ENCODE data around the gene SEMA6A. TPM values are rescaled to one million over a fixed set of nuclear protein-coding genes. Genes with fewer than 3 reads are reported as not detected.

The SEMA6A gene
- total RNA-seq, 2 donors from 2014 or later, result 3.9 to 4.4 TPM

DNA sequence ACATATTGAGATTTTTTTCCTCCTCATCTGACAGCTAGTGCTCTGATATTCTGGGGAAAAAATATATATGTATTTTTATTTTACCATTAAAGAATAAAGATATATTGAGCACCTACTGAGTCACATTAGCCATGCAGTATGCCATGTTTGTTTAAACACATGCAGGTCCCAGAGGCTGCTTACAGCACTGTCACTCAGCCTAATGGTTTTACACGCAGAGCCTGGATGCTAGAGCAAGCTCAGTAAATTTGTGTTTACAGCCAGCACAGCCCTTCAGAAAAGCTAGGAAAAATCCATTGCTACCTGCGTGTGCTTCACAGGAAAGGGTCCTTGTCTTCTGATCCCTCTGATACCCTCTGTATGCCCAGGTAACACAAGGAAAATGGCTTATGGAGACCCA lies 146.2 kb downstream of the SEMA6A start:
- TF ChIP-seq, protein P1, sequence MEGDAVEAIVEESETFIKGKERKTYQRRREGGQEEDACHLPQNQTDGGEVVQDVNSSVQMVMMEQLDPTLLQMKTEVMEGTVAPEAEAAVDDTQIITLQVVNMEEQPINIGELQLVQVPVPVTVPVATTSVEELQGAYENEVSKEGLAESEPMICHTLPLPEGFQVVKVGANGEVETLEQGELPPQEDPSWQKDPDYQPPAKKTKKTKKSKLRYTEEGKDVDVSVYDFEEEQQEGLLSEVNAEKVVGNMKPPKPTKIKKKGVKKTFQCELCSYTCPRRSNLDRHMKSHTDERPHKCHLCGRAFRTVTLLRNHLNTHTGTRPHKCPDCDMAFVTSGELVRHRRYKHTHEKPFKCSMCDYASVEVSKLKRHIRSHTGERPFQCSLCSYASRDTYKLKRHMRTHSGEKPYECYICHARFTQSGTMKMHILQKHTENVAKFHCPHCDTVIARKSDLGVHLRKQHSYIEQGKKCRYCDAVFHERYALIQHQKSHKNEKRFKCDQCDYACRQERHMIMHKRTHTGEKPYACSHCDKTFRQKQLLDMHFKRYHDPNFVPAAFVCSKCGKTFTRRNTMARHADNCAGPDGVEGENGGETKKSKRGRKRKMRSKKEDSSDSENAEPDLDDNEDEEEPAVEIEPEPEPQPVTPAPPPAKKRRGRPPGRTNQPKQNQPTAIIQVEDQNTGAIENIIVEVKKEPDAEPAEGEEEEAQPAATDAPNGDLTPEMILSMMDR (IDR thresholded peaks at IDR 0.05), result no peak
- no peaks in the 10 kb centered on the region for H3K9me3 ChIP-seq
- no peak overlapping the region for H3K4me3 ChIP-seq
- no peaks in the 10 kb centered on the region for H3K36me3 ChIP-seq
- H3K4me1 ChIP-seq, result no peaks in the 10 kb centered on the region
- H3K27ac ChIP-seq, result no peak overlapping the region
- H3K27me3 ChIP-seq, result no peaks in the 10 kb centered on the region
- DNase-seq (ENCODE audit: low spot score), result no peak

DNA sequence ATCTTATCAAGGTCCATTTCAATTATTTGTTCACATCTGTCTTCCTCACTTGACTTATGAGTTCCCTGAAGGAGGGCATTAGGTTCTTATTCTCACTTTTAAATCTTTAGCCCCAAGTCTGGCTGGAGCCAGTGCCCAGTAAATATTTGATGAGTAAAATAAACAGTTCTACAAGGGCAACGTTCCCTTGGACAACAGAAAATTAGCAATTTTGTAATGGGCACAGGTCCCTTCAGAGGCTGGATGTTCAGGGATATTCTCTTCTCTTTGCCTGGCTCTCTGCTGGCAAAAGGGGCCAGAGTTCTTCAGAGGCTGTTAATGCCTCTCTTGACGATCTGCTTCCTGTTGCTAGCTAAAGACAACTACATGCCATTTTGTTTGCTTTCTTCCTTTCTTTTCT lies 149.7 kb downstream of the SEMA6A start:
- no peaks in the 10 kb centered on the region for H3K36me3 ChIP-seq
- H3K27me3 ChIP-seq, result no peaks in the 10 kb centered on the region
- no peak overlapping the region for H3K4me3 ChIP-seq
- H3K27ac ChIP-seq, result no peak overlapping the region
- TF ChIP-seq, protein P1 (IDR thresholded peaks at IDR 0.05), result no peak
- H3K9me3 ChIP-seq, result no peaks in the 10 kb centered on the region
- no peaks in the 10 kb centered on the region for H3K4me1 ChIP-seq
- DNase-seq (ENCODE audit: low spot score), result no peak

DNA sequence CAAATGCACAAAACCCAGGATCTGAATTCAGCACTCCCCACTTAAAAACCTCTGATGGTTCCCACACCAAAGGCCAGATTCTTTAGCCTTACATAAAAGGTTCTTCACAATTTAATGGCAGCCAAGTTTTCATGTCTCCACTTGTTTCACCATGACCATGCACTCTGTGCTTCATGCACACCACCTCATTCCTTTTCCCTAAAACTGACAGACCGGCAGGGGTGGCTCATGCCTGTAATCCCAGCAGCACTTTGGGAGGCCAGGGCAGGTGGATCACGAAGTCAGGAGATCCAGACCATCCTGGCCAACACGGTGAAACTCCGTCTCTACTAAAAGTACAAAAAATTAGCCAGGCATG lies 150.4 kb downstream of the SEMA6A start:
- Histone ChIP-seq H3K9me3 (no peaks in the 10 kb centered on the region), H3K27me3 (no peaks in the 10 kb centered on the region), H3K4me3 (no peak overlapping the region), H3K27ac (no peak overlapping the region), H3K4me1 (no peaks in the 10 kb centered on the region), H3K36me3 (no peaks in the 10 kb centered on the region)
- no peak for DNase-seq (ENCODE audit: low spot score)
- TF ChIP-seq, protein P1 (IDR thresholded peaks at IDR 0.05), result no peak

DNA sequence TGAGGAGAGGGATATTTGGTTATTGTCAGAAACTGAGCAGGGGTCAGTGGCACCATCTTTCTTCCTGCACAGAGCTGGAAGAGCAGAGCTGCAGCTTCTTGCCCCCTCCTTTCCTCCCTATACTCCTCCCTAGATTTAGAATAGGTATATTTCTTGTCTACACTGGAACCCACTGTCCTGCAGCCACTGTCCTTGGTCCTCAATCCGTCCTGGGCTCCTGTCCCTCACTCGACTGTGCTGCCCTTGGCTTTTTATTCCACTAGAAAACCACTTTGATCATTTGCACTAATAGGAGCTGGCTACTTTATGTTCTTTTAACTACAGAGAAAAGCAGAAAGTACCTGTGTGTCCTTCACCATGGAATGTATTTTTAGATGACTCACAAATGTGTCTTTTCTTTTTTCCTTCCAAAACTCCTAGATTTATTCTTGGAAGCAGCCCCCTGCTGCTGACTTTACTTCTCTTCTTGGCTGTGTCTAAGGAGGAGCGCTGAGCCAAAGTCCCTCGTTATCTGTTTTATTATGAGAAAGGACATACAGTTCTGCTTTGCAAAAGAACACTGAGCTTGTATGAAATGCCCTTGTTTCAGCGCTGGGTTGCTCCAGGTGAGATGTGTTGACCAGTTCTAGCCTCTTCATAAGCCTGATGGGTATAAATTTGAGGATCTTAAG lies 150.9 kb downstream of the SEMA6A start:
- Histone ChIP-seq H3K27me3 (no peaks in the 10 kb centered on the region), H3K36me3 (no peaks in the 10 kb centered on the region), H3K4me3 (no peak overlapping the region), H3K9me3 (no peaks in the 10 kb centered on the region), H3K4me1 (no peaks in the 10 kb centered on the region), H3K27ac (no peak overlapping the region)
- TF ChIP-seq, protein P1 (IDR thresholded peaks at IDR 0.05), result no peak
- no peak for DNase-seq (ENCODE audit: low spot score)

DNA sequence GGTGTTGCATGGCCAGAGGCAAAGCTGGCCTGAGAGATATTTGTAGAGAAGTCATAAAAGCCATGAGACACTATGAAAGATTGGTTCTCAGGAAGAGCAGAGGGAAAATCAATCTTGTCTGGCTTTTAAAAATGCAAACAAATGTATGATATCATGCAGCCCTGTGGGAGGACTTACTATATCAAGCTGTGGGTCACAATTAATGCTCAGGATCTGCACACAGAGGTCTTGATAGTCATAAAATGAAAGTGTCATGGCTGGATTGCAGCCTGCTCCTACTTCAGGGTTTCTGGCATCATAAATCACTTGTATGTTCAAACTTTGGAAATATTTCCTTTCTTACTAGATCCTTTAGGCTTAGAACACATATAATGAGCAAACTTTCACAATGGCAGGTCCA lies 151.5 kb downstream of the SEMA6A start:
- DNase-seq (ENCODE audit: low spot score), result no peak
- no peaks in the 10 kb centered on the region for H3K36me3 ChIP-seq
- TF ChIP-seq, protein P1 (IDR thresholded peaks at IDR 0.05), result no peak
- H3K4me3 ChIP-seq, result no peak overlapping the region
- H3K4me1 ChIP-seq, result no peaks in the 10 kb centered on the region
- H3K9me3 ChIP-seq, result no peaks in the 10 kb centered on the region
- no peak overlapping the region for H3K27ac ChIP-seq
- H3K27me3 ChIP-seq, result no peaks in the 10 kb centered on the region

DNA sequence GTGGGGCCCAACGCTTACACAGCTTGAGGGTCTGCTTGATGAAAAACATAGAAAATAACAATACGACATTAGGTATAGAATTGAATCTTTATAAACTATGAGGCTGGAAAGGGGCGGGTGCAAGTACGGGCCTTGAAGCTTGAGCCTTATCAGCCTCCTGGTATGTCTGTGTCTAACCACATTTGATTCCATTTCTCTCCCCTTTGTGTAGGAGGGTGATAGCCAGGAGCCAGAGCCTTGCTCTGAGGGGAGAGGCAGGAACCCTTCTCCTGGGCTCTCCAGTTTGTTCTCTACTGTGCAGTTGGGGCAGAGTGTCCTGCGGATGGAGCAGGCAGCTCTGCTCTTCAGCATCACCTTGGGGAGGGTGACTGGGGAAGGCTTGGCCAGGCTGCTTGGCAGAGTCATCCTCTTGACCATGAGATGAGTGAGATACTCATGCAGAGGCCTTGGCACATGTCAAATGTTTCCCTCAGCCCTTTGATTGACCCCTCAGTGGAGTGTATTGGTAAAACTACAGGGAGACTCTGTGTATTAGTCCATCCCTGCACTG lies 153.5 kb downstream of the SEMA6A start:
- TF ChIP-seq, protein P1 (IDR thresholded peaks at IDR 0.05), result no peak
- Histone ChIP-seq H3K27ac (no peak overlapping the region), H3K36me3 (no peaks in the 10 kb centered on the region), H3K4me3 (no peak overlapping the region), H3K9me3 (no peaks in the 10 kb centered on the region), H3K27me3 (no peaks in the 10 kb centered on the region), H3K4me1 (no peaks in the 10 kb centered on the region)
- DNase-seq (ENCODE audit: low spot score), result no peak

All from right atrium auricular region (tissue), 2 donors.